HG03378 (cell line): ENCODE data around the gene CLPTM1L.
"Not testable (repeated sequence)": the region's sequence is repeated elsewhere in the genome, so short reads cannot be mapped to it uniquely, and the experiment has no call there.

Experiments used
- ATAC-seq: cut with Tn5 transposase; IDR thresholded peaks from one replicate; pipeline ENCODE4 v1.9.1; 2021; ENCODE audit warnings: mild to moderate bottlenecking, moderate library complexity; ENCODE audit not compliant: unreplicated experiment

Gene CLPTM1L

GRCh38 chr5:1293416-1294205 is 51.3 kb downstream of the CLPTM1L start:
- ATAC-seq, result no peak

- ATAC-seq, result no peak
Observed at GRCh38 chr5:1292846-1293415, 52.0 kb downstream of the CLPTM1L start.

GRCh38 chr5:1292139-1292538 is 52.8 kb downstream of the CLPTM1L start:
- no peak for ATAC-seq

GRCh38 chr5:1291611-1292080 is 53.3 kb downstream of the CLPTM1L start:
- no peak for ATAC-seq

- not testable (repeated sequence) for ATAC-seq
Observed at GRCh38 chr5:1290956-1291355, 53.9 kb downstream of the CLPTM1L start.

- ATAC-seq, result not testable (repeated sequence)
Observed at GRCh38 chr5:1289559-1289958, 55.3 kb downstream of the CLPTM1L start.

GRCh38 chr5:1288439-1289335 is 56.2 kb downstream of the CLPTM1L start:
- no peak for ATAC-seq

- no peak for ATAC-seq
Observed at GRCh38 chr5:1285883-1286291, 59.0 kb downstream of the CLPTM1L start.

GRCh38 chr5:1285141-1285540 is 59.8 kb downstream of the CLPTM1L start:
- no peak for ATAC-seq

- not testable (repeated sequence) for ATAC-seq
Observed at GRCh38 chr5:1284336-1284970, 60.4 kb downstream of the CLPTM1L start.

GRCh38 chr5:1283729-1284041 is 61.2 kb downstream of the CLPTM1L start:
- ATAC-seq, result not testable (repeated sequence)

- ATAC-seq, result not testable (repeated sequence)
Observed at GRCh38 chr5:1282993-1283728, 61.7 kb downstream of the CLPTM1L start.

GRCh38 chr5:1282131-1282992 is 62.5 kb downstream of the CLPTM1L start:
- no peak for ATAC-seq

GRCh38 chr5:1281038-1281882 is 63.6 kb downstream of the CLPTM1L start:
- ATAC-seq, result no peak

- no peak for ATAC-seq
Observed at GRCh38 chr5:1280177-1281037, 64.5 kb downstream of the CLPTM1L start.

GRCh38 chr5:1279443-1280151 is 65.3 kb downstream of the CLPTM1L start:
- ATAC-seq, result no peak
